ENCODE results near the gene CPNE7. TPM values are rescaled to one million over a fixed set of nuclear protein-coding genes. Genes with fewer than 3 reads are reported as not detected.
A peak's percentile ranks its signal among the peaks of the same experiment; 100 is the strongest.

CPNE7 gene
- total and polyA plus RNA-seq, 2 of the 8 experiments (the other 6 are each of a cell fraction or from before 2014, with no cell fraction given): 10.0 to 23.7 TPM

DNA sequence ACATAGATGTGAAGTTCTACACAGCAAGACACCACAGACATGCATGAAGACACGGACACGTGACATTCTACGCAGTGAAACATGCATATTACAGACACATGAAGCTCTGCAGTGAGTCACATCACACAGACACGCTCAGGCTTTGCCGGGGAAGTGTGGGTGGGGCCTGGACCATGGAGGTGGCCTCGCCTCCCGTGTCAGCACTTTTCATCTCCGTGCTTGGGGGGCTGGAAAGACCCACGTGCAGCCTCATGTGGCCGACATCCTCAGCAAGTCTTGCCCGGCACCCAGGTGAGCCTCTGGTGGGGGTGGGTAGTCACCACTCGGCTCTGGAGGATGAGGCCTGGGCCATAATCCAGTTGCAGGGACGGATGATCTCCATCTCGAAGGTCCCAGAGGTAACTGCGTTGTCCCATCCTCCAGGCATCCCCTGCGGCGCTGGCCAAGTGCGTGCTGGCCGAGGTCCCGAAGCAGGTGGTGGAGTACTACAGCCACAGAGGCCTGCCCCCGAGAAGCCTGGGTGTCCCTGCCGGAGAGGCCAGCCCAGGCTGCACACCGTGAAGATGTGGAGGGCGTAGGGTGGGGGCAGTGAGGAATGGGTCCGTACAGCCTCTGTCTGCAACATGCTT is 20.6 kb downstream of the CPNE7 start:
- ChIA-PET CTCF (ENCODE audit: partially characterized antibody) (interaction anchor here (0.5 to 0.9 kb wide), 3 partner anchors 15 to 222 kb away, joined by 3 read pairs; no protein-coding TSS in a partner anchor), POLR2A (ENCODE audit: partially characterized antibody) (interaction anchor here (0.9 to 2.5 kb wide), 5 partner anchors 10 to 326 kb away, joined by 3 to 8 read pairs (median 3); no protein-coding TSS in a partner anchor)
- H3K79me1 ChIP-seq (ENCODE audit: low read depth, low read length): no peaks in the 10 kb centered on the region
- no peak overlapping the region for H3K9ac ChIP-seq (replicated peaks in 1 of 4; ENCODE audit: extremely low read depth in 1 of 4, low read depth in 3 of 4, low read length in 3 of 4)
- no peak overlapping the region for H3K4me2 ChIP-seq (ENCODE audit: insufficient read depth in 1 of 2, low read depth in 2 of 2, low read length in 2 of 2)
- H4K5ac ChIP-seq (ENCODE audit: insufficient read length, low read depth, low read length): no peak overlapping the region
- no peak overlapping the region; the same call in 1 of the 2 replicates for H3K18ac ChIP-seq (ENCODE audit: extremely low read depth, low read length)
- no peak overlapping the region for H3K27ac ChIP-seq (ENCODE audit: low read depth, low read length)
- no peak for FAIRE-seq
- H3K9me3 ChIP-seq (ENCODE audit: insufficient read depth in 2 of 2, low read depth in 1 of 2, low read length in 1 of 2): no peaks in the 10 kb centered on the region
- H2AK5ac ChIP-seq (ENCODE audit: low read depth, low read length): no peak overlapping the region
- H3K23ac ChIP-seq (ENCODE audit: insufficient read length): no peak overlapping the region
- 94% methylated on average over 25 of the region's 25 CpGs; no CpG with 5 or more reads in 1 of the 2 experiments for WGBS, 2 experiments (ENCODE audit: extremely low coverage in 1 of 2, insufficient coverage in 1 of 2, insufficient read length in 1 of 2, insufficient replicate concordance in 2 of 2, low coverage in 1 of 2, low lambda C conversion rate in 2 of 2, missing lambda C conversion rate in 1 of 2)
- no peak overlapping the region for H3K4me3 ChIP-seq (ENCODE audit: extremely low read depth in 1 of 4, insufficient read depth in 2 of 4, low read depth in 3 of 4, low read length in 4 of 4)
- no peak for DNase-seq (ENCODE audit: low read depth in 1 of 2, low spot score in 2 of 2)
- no peaks in the 10 kb centered on the region; a peak in 1 of 7 replicates for H3K4me1 ChIP-seq (replicated peaks in 1 of 4; ENCODE audit: control insufficient read depth in 3 of 4, insufficient read depth in 4 of 4, low read length in 3 of 4)
- H2AFZ ChIP-seq (ENCODE audit: low read length): no peak overlapping the region
- H3K14ac ChIP-seq (ENCODE audit: insufficient read length): no peak overlapping the region
- no peak overlapping the region for H2BK120ac ChIP-seq (replicated peaks; ENCODE audit: low read depth, low read length)
- no peaks in the 10 kb centered on the region; the same call in 1 of the 2 replicates for H3K23me2 ChIP-seq (ENCODE audit: low read depth, low read length)
- H3K79me2 ChIP-seq (ENCODE audit: control insufficient read depth in 1 of 2, insufficient read depth in 2 of 2, low read length in 2 of 2): no peaks in the 10 kb centered on the region
- H2BK20ac ChIP-seq (ENCODE audit: low read length): no peak overlapping the region
- no peaks in the 10 kb centered on the region for H3K27me3 ChIP-seq (replicated peaks in 1 of 4; ENCODE audit: control insufficient read depth in 3 of 4, extremely low read depth in 1 of 4, insufficient read depth in 3 of 4, low read length in 3 of 4)
- 0 out of 2 replicates have a peak overlapping the region, but pooled peaks have one; percentile 39 for H2BK12ac ChIP-seq (ENCODE audit: low read depth, low read length)
- no peak overlapping the region for H3K4ac ChIP-seq (replicated peaks; ENCODE audit: insufficient read length, low read depth, low read length)
- no peak overlapping the region; the same call in 1 of the 2 replicates for H4K8ac ChIP-seq (ENCODE audit: extremely low read depth, insufficient read depth, low read length)
- no peak overlapping the region for H2BK15ac ChIP-seq (ENCODE audit: low read length)
- no peak overlapping the region for H4K91ac ChIP-seq (replicated peaks; ENCODE audit: insufficient read length, low read length)
- H3K56ac ChIP-seq (replicated peaks; ENCODE audit: insufficient read length, low read depth, low read length): no peak overlapping the region
- peak overlapping the region; percentile 60; the same call in 1 of the 2 replicates for H2BK5ac ChIP-seq (ENCODE audit: low read depth, low read length)
- peaks cover 0 to 7% of the 10 kb centered on the region in 2 experiments for H4K20me1 ChIP-seq (replicated peaks in 1 of 2; ENCODE audit: control insufficient read depth in 1 of 2, insufficient read depth in 2 of 2, low read length in 2 of 2)
- H3K36me3 ChIP-seq (ENCODE audit: control insufficient read depth in 2 of 4, insufficient read depth in 4 of 4, low read length in 3 of 4): 0 out of 8 replicates have a peak, but pooled peaks cover 0 to 2% (median 0%) of the 10 kb centered on the region in 4 experiments
- TF ChIP-seq SRF (IDR thresholded peaks at IDR 0.05; ENCODE audit: low read depth, low read length): no peak
- no peak for TF ChIP-seq POU5F1 (IDR thresholded peaks at IDR 0.05; ENCODE audit: low read depth, low read length)
- TF ChIP-seq, protein P1, sequence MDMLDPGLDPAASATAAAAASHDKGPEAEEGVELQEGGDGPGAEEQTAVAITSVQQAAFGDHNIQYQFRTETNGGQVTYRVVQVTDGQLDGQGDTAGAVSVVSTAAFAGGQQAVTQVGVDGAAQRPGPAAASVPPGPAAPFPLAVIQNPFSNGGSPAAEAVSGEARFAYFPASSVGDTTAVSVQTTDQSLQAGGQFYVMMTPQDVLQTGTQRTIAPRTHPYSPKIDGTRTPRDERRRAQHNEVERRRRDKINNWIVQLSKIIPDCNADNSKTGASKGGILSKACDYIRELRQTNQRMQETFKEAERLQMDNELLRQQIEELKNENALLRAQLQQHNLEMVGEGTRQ (IDR thresholded peaks at IDR 0.05; ENCODE audit: low read length): no peak
- no peak for TF ChIP-seq NRF1 (IDR thresholded peaks at IDR 0.05; ENCODE audit: low read depth, low read length)
- no peak for TF ChIP-seq EGR1 (IDR thresholded peaks at IDR 0.05; ENCODE audit: borderline replicate concordance, low read depth, low read length)
- no peak for TF ChIP-seq JUN (IDR thresholded peaks at IDR 0.05; ENCODE audit: low read depth, low read length)
- no peak for TF ChIP-seq ASH2L (IDR thresholded peaks at IDR 0.05; ENCODE audit: low read length)
- TF ChIP-seq TBP (IDR thresholded peaks at IDR 0.05; ENCODE audit: low read depth, low read length): no peak
- TF ChIP-seq KDM4A (IDR thresholded peaks at IDR 0.05; ENCODE audit: low read depth, low read length, severe bottlenecking): no peak
- no peak for TF ChIP-seq TAF7 (optimal IDR thresholded peaks at IDR 0.05; ENCODE audit: borderline replicate concordance, low read depth, low read length)
- no peak for TF ChIP-seq CEBPB (IDR thresholded peaks at IDR 0.05; ENCODE audit: low read depth, low read length)
- TF ChIP-seq SAP30 (IDR thresholded peaks at IDR 0.05; ENCODE audit: insufficient read depth, insufficient replicate concordance, low read length): no peak

Data from H1 (cell line).